ENCODE measurements around the gene HIF1AN.

DNA sequence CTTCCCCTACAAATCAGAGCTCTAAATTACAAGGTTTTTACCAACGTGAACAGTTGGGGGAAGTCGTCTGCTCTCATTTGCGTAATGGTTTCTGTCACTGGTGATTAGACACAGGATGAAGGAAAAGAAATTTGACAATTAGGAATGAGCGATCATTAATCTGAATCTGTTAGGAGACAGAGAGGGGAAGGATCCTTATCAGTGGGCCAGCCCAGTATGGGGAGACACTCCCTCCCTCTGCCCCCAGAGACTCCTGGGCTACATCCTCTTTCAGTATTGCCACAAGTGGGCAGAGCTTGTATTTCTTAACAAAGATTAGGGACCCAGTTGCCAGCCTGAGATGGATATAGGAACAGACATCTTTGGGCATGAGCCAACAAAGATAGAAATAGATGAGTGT, 15.5 kb downstream of the HIF1AN start:
- no peak for TF ChIP-seq EZH2 (IDR thresholded peaks at IDR 0.05; ENCODE audit: borderline replicate concordance, low read length)
- TF ChIP-seq, protein P1, sequence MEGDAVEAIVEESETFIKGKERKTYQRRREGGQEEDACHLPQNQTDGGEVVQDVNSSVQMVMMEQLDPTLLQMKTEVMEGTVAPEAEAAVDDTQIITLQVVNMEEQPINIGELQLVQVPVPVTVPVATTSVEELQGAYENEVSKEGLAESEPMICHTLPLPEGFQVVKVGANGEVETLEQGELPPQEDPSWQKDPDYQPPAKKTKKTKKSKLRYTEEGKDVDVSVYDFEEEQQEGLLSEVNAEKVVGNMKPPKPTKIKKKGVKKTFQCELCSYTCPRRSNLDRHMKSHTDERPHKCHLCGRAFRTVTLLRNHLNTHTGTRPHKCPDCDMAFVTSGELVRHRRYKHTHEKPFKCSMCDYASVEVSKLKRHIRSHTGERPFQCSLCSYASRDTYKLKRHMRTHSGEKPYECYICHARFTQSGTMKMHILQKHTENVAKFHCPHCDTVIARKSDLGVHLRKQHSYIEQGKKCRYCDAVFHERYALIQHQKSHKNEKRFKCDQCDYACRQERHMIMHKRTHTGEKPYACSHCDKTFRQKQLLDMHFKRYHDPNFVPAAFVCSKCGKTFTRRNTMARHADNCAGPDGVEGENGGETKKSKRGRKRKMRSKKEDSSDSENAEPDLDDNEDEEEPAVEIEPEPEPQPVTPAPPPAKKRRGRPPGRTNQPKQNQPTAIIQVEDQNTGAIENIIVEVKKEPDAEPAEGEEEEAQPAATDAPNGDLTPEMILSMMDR (conservative IDR thresholded peaks at IDR 0.05 in 1 of 2, IDR thresholded peaks at IDR 0.05 in 1 of 2; ENCODE audit: extremely low read depth in 1 of 2, insufficient read depth in 1 of 2, low read depth in 1 of 2, low read length in 2 of 2), result no peak
